HG03378 (cell line): ENCODE data around the gene ZSCAN2.

Source experiments
- ATAC-seq: cut with Tn5 transposase; IDR thresholded peaks from one replicate; pipeline ENCODE4 v1.9.1; 2021; ENCODE audit warnings: mild to moderate bottlenecking, moderate library complexity; ENCODE audit not compliant: unreplicated experiment

ZSCAN2 gene

GRCh38 chr15:84668221-84668982 is 67.6 kb downstream of the ZSCAN2 start:
- ATAC-seq, result no peak

- ATAC-seq, result no peak
These were observed 68.9 kb downstream of the ZSCAN2 start for GRCh38 chr15:84669726-84670125.

GRCh38 chr15:84671211-84671610 is 70.4 kb downstream of the ZSCAN2 start:
- ATAC-seq, result no peak
